Glutamatergic neuron (in vitro differentiated cells): ENCODE data around the gene DDIAS. TPM values are rescaled to one million over a fixed set of nuclear protein-coding genes. Genes with fewer than 3 reads are reported as not detected.

Experiments
- DNase-seq: peaks from one replicate; pipeline ENCODE4 v3.0.0; 2022
- H3K27ac Mint-ChIP-seq: one replicate; pipeline ENCODE4 v1.8.0; 2020; ENCODE audit warnings: mild to moderate bottlenecking, mixed read lengths, inconsistent platforms; ENCODE audit not compliant: unreplicated experiment
- H3K27me3 Mint-ChIP-seq: one replicate; pipeline ENCODE4 v1.8.0; 2020; ENCODE audit warnings: mild to moderate bottlenecking, moderate library complexity, mixed read lengths, inconsistent platforms; ENCODE audit not compliant: unreplicated experiment
- H3K36me3 Mint-ChIP-seq: one replicate; pipeline ENCODE4 v1.8.0; 2020; ENCODE audit warnings: mild to moderate bottlenecking, mixed read lengths, inconsistent platforms; ENCODE audit not compliant: unreplicated experiment
- H3K4me1 Mint-ChIP-seq: one replicate; pipeline ENCODE4 v1.8.0; 2020; ENCODE audit warnings: mild to moderate bottlenecking, low read depth, mixed read lengths, inconsistent platforms; ENCODE audit not compliant: unreplicated experiment
- H3K4me3 Mint-ChIP-seq: one replicate; pipeline ENCODE4 v1.8.0; 2020; ENCODE audit warnings: mild to moderate bottlenecking, mixed read lengths, inconsistent platforms; ENCODE audit not compliant: unreplicated experiment
- H3K9me3 Mint-ChIP-seq: one replicate; pipeline ENCODE4 v1.8.0; 2020; ENCODE audit warnings: mild to moderate bottlenecking, moderate library complexity, mixed read lengths, inconsistent platforms; ENCODE audit not compliant: unreplicated experiment
- CTCF ChIP-seq: fragments of 200-600 bp; sonication (generic); IDR thresholded peaks from one replicate; pipeline ENCODE4 v1.5.0; 2021; ENCODE audit not compliant: partially characterized antibody, unreplicated experiment
- total RNA-seq: library from RNA; stranded (reverse); fragmentation: NEBNext Ultra II Directional; extraction: Animal tissue kit (Norgen Biotek cat#: 25700); gene quantifications from one replicate; pipeline ENCODE4 v1.2.1, GENCODE V29; 2021; ENCODE audit not compliant: unreplicated experiment

The DDIAS gene
- total RNA-seq, 1 donor from 2014 or later = 2.0 TPM

- no peak overlapping the region for H3K4me3 Mint-ChIP-seq
- no peak overlapping the region for H3K27ac Mint-ChIP-seq
- peaks cover 2% of the 10 kb centered on the region for H3K27me3 Mint-ChIP-seq
- DNase-seq = no peak
- no peak for TF ChIP-seq CTCF
- no peaks in the 10 kb centered on the region for H3K36me3 Mint-ChIP-seq
- peaks cover 8% of the 10 kb centered on the region for H3K4me1 Mint-ChIP-seq
- peaks cover 4% of the 10 kb centered on the region for H3K9me3 Mint-ChIP-seq
Measured at GRCh38 chr11:82896183-82896582, 5.4 kb upstream of the DDIAS start.

DNA sequence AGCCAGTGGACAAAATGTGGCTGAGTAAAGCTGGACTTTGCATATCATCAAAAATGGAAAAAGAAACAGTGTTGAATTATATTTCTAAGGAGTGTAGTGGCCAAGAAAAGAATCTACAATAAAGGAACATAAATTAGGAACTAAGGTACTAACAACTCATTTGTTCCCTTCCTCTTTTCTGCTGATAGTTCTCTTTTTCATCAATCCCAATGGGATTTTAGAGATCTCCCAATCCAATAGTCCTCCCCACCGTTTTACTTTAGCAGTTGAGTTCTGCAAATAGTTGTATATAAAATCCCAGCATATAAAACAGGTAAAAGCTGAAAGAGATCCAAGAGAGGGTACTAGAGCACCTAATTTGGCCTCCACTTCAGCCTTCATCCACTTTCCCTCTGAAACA lies 3.3 kb upstream of the DDIAS start:
- TF ChIP-seq CTCF = no peak
- Mint-ChIP-seq H3K4me3 (no peak overlapping the region), H3K27ac (no peak overlapping the region), H3K36me3 (no peaks in the 10 kb centered on the region), H3K4me1 (peaks cover 10% of the 10 kb centered on the region), H3K9me3 (peaks cover 6% of the 10 kb centered on the region), H3K27me3 (peaks cover 2% of the 10 kb centered on the region)
- DNase-seq = no peak

GRCh38 chr11:82899186-82899820 lies 2.2 kb upstream of the DDIAS start:
- Mint-ChIP-seq H3K36me3 (no peaks in the 10 kb centered on the region), H3K4me1 (peaks cover 10% of the 10 kb centered on the region), H3K4me3 (peak overlapping the region; percentile 98), H3K27ac (peak overlapping the region; percentile 18), H3K27me3 (peaks cover 2% of the 10 kb centered on the region), H3K9me3 (peaks cover 6% of the 10 kb centered on the region)
- no peak for TF ChIP-seq CTCF
- no peak for DNase-seq

DNA sequence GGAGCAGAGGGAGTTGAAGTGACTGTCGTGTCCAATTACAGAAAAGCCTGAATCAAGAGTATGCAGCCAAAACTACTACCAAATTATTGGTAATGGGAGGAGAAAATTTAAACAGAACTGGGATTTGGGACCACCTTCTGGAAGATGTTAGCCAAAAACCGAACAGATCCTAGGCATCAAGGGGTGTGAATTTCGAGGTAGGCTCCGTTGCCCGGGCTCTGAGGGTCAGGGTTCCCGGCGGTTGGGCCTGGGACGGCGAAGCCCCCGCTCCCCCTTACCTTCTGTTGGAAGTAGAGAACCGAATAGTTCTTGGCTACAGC lies 1.6 kb upstream of the DDIAS start:
- H3K9me3 Mint-ChIP-seq = peaks cover 6% of the 10 kb centered on the region
- H3K36me3 Mint-ChIP-seq = no peaks in the 10 kb centered on the region
- TF ChIP-seq CTCF = no peak
- peak overlapping the region; percentile 98 for H3K4me3 Mint-ChIP-seq
- H3K27me3 Mint-ChIP-seq = peaks cover 2% of the 10 kb centered on the region
- peaks cover 10% of the 10 kb centered on the region for H3K4me1 Mint-ChIP-seq
- DNase-seq = no peak
- peak overlapping the region; percentile 18 for H3K27ac Mint-ChIP-seq

- Mint-ChIP-seq H3K27ac (peak within 1 kb of the TSS; percentile 83), H3K4me1 (peaks cover 10% of the 10 kb centered on the region), H3K27me3 (peaks cover 2% of the 10 kb centered on the region), H3K36me3 (no peaks in the 10 kb centered on the region), H3K4me3 (peak within 1 kb of the TSS; percentile 98), H3K9me3 (peaks cover 6% of the 10 kb centered on the region)
- DNase-seq = peak; percentile 85
- TF ChIP-seq CTCF = no peak
Measured at GRCh38 chr11:82900277-82901164, 1.0 kb upstream of the DDIAS start, which contains the start of gene PRCP. Gene PRCP, minus strand, starts transcription at chr11:82900430. Its CDS starts 28 bp downstream, at chr11:82900402.
